ENCODE data around the gene OR2B6. TPM values are rescaled to one million over a fixed set of nuclear protein-coding genes. Genes with fewer than 3 reads are reported as not detected.

Gene OR2B6
- not detected in 2 replicates for total RNA-seq

DNA sequence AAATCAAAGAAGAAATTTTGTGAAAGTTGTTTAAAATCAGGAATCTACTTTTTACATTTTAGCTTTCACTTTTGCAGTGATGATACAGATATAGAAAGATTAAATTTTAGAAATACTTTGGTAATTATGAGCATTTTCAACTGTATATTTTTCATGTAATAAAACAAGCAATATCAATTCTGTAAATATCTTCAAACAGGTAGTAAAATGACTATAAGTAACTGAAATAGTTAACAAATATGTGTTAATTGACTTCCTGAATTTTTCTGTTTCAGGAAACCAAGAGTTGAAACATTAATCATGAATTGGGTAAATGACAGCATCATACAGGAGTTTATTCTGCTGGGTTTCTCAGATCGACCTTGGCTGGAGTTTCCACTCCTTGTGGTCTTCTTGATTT is at the start of gene OR2B6:
Gene OR2B6, plus strand, starts transcription at position 301 of the 400 bp plus-strand sequence. Its CDS starts 0 bp downstream, at position 301.

DNA sequence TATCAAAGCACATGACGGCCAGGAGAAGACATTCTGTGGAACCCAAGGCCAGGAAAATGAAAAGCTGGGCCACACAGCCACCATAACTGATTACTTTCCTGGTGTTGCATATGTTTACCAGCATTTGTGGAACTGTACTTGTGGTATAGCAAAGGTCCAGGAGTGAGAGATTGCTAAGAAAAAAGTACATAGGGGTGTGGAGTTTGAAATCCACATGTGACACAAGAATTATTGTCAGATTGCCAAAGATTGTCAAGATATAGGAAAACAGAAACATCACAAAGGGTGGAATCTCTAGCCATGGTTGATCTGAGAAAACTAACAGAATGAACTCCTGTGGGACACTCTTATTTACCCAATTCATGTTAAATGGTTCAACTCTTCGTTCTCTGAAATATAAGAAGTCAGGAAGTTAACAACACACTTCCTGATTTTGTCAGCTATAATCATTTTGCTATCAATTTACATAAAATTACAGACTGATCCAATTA is 45.0 kb upstream of the OR2B6 start, which contains the start of gene OR2B2:
Gene OR2B2, minus strand, starts transcription at position 441 of the 491 bp plus-strand sequence. Its CDS starts 77 bp downstream, at position 364.

Other genes starting within 250 kb of the OR2B6 start
- not detected in 2 replicates for gene OR2B2, start 44.8 kb upstream of the OR2B6 start, total RNA-seq
- under 0.01 and 0.67 TPM in 2 replicates for gene ZNF165, start 123.3 kb downstream of the OR2B6 start, total RNA-seq
- gene ZSCAN16, start 167.4 kb downstream of the OR2B6 start, total RNA-seq = 8.2 and 11.1 TPM in 2 replicates
- 19.9 and 20.9 TPM in 2 replicates for gene ZKSCAN8, start 184.6 kb downstream of the OR2B6 start, total RNA-seq